ENCODE results near the gene HLA-DOA.

DNA sequence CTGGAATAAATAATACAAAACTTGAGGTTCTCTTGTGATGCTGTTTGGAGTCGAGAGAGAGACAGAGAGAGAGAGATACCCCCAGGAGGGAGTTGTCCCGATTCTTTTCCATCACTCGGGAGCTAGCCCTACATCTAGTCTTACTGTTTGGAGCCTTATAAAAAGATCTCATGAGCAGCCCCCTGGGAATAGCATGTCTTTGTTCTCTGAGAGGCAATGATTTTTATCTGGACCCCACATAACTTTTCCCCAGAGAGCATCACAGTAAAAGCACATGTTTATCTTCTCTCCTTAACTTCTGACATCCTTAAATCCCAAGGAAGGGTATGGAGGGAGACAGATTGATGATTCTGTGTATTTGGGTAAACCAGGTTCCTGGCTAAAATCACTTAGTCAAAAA lies 20.9 kb upstream of the HLA-DOA start:
- TF ChIP-seq, protein P1, sequence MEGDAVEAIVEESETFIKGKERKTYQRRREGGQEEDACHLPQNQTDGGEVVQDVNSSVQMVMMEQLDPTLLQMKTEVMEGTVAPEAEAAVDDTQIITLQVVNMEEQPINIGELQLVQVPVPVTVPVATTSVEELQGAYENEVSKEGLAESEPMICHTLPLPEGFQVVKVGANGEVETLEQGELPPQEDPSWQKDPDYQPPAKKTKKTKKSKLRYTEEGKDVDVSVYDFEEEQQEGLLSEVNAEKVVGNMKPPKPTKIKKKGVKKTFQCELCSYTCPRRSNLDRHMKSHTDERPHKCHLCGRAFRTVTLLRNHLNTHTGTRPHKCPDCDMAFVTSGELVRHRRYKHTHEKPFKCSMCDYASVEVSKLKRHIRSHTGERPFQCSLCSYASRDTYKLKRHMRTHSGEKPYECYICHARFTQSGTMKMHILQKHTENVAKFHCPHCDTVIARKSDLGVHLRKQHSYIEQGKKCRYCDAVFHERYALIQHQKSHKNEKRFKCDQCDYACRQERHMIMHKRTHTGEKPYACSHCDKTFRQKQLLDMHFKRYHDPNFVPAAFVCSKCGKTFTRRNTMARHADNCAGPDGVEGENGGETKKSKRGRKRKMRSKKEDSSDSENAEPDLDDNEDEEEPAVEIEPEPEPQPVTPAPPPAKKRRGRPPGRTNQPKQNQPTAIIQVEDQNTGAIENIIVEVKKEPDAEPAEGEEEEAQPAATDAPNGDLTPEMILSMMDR (IDR thresholded peaks at IDR 0.05): no peak
- TF ChIP-seq POLR2A (IDR thresholded peaks at IDR 0.05) (no peak), POLR2AphosphoS5 (IDR thresholded peaks at IDR 0.05) (no peak)
